CD4-positive, alpha-beta T cell treated with Interferon alpha-2 for 1 hour (primary cell): Measurements from ENCODE around the gene SMARCD3.

Source experiments
- DNase-seq, 2 donors: peaks; one replicate each; pipeline ENCODE4 v3.0.0-alpha.2; 2020 to 2022

The SMARCD3 gene

GRCh38 chr7:151207804-151208203, 40.7 kb downstream of the SMARCD3 start:
- no peak for DNase-seq

- DNase-seq = no peak
Observed at GRCh38 chr7:151207315-151207714, 41.2 kb downstream of the SMARCD3 start.

GRCh38 chr7:151206914-151207313, 41.6 kb downstream of the SMARCD3 start:
- peak; percentile 9 to 71 for DNase-seq

GRCh38 chr7:151205730-151206129, 42.8 kb downstream of the SMARCD3 start:
- DNase-seq = no peak

GRCh38 chr7:151204383-151205032, 44.0 kb downstream of the SMARCD3 start:
- peak in 1 of 2 donors; percentile 20 for DNase-seq

GRCh38 chr7:151202836-151203235, 45.7 kb downstream of the SMARCD3 start:
- no peak for DNase-seq

GRCh38 chr7:151201751-151202150, 46.7 kb downstream of the SMARCD3 start:
- DNase-seq = no peak

- DNase-seq = no peak
Observed at GRCh38 chr7:151201344-151201743, 47.1 kb downstream of the SMARCD3 start.

- DNase-seq = no peak
Observed at GRCh38 chr7:151198945-151199848, 49.3 kb downstream of the SMARCD3 start.

GRCh38 chr7:151197932-151198331, 50.6 kb downstream of the SMARCD3 start:
- no peak for DNase-seq

GRCh38 chr7:151195616-151196450, 52.7 kb downstream of the SMARCD3 start:
- no peak for DNase-seq

- peak in 1 of 2 donors; percentile 11 for DNase-seq
Observed at GRCh38 chr7:151194188-151194587, 54.3 kb downstream of the SMARCD3 start.

- DNase-seq = no peak
Observed at GRCh38 chr7:151193203-151193978, 55.1 kb downstream of the SMARCD3 start.

GRCh38 chr7:151192002-151192539, 56.4 kb downstream of the SMARCD3 start:
- DNase-seq = no peak

- DNase-seq = no peak
Observed at GRCh38 chr7:151191544-151191943, 57.0 kb downstream of the SMARCD3 start.

- DNase-seq = no peak
Observed at GRCh38 chr7:151189038-151189437, 59.5 kb downstream of the SMARCD3 start.
